Mesenchymal stem cell (in vitro differentiated cells and primary cell): ENCODE data around the gene ALDH9A1.
"Not testable (repeated sequence)": the region's sequence is repeated elsewhere in the genome, so short reads cannot be mapped to it uniquely, and the experiment has no call there.

Source experiments
- DNase-seq: peaks from one replicate; pipeline ENCODE4 v3.0.0-alpha.2; 2013
- H2AFZ ChIP-seq: one replicate; pipeline ENCODE4 v1.6.1; 2013; ENCODE audit warnings: low read depth, mild to moderate bottlenecking, control low read depth, inconsistent platforms, low read length, moderate library complexity
- H2AK5ac ChIP-seq: 2 replicates; pipeline ENCODE4 v1.6.1; 2013; ENCODE audit warnings: low read length, moderate library complexity, mild to moderate bottlenecking, inconsistent platforms; ENCODE audit not compliant: severe bottlenecking
- H2BK120ac ChIP-seq: one replicate; pipeline ENCODE4 v1.6.1; 2013; ENCODE audit warnings: low read depth, mild to moderate bottlenecking, inconsistent platforms, low read length, moderate library complexity
- H2BK12ac ChIP-seq, 2 experiments: one replicate each; pipeline ENCODE4 v1.6.1; 2013; ENCODE audit warnings: inconsistent platforms in 2 of 2, low read length in 2 of 2, mild to moderate bottlenecking in 2 of 2, moderate library complexity in 2 of 2, control low read depth in 1 of 2
- H2BK15ac ChIP-seq: one replicate; pipeline ENCODE4 v1.6.1; 2013; ENCODE audit warnings: mild to moderate bottlenecking, low read depth, inconsistent platforms; ENCODE audit not compliant: poor library complexity, severe bottlenecking
- H2BK5ac ChIP-seq: 2 replicates; pipeline ENCODE4 v1.6.1; 2013; ENCODE audit warnings: low read depth, mild to moderate bottlenecking, low read length, control low read depth, inconsistent platforms; ENCODE audit not compliant: poor library complexity, severe bottlenecking
- H3K14ac ChIP-seq, 2 experiments: one replicate each; pipeline ENCODE4 v1.6.1; 2013; ENCODE audit warnings: inconsistent platforms in 2 of 2, low read length in 2 of 2, control low read depth in 1 of 2, mild to moderate bottlenecking in 1 of 2, moderate library complexity in 1 of 2
- H3K18ac ChIP-seq, 2 experiments: one replicate each; pipeline ENCODE4 v1.6.1; 2013; ENCODE audit warnings: inconsistent platforms in 2 of 2, low read length in 2 of 2, control low read depth in 1 of 2, low read depth in 1 of 2, mild to moderate bottlenecking in 1 of 2
- H3K23ac ChIP-seq, 2 experiments: one replicate each; pipeline ENCODE4 v1.6.1; 2013; ENCODE audit warnings: inconsistent platforms in 2 of 2, low read length in 2 of 2, mild to moderate bottlenecking in 2 of 2, moderate library complexity in 2 of 2, control low read depth in 1 of 2
- H3K27ac ChIP-seq: 2 replicates; pipeline ENCODE4 v1.5.1; 2013; ENCODE audit warnings: mild to moderate bottlenecking, moderate library complexity, low read length, control low read depth, inconsistent platforms; ENCODE audit not compliant: poor library complexity, severe bottlenecking
- H3K27me3 ChIP-seq, 2 experiments: 2 replicates each; pipeline versions ENCODE4 v1.6.1 to v1.7.0; 2013; ENCODE audit warnings: low read length in 2 of 2, mild to moderate bottlenecking in 2 of 2, moderate library complexity in 2 of 2, control low read depth in 1 of 2, inconsistent platforms in 1 of 2; ENCODE audit not compliant: control insufficient read depth in 1 of 2, insufficient read depth in 1 of 2
- H3K36me3 ChIP-seq, 2 experiments: 2 replicates each; pipeline versions ENCODE4 v1.6.1 to v1.7.0; 2013; ENCODE audit warnings: low read length in 2 of 2, control low read depth in 1 of 2, inconsistent platforms in 1 of 2, low read depth in 1 of 2, mild to moderate bottlenecking in 1 of 2; ENCODE audit not compliant: insufficient read depth in 2 of 2, control insufficient read depth in 1 of 2
- H3K4ac ChIP-seq, 2 experiments: one replicate each; pipeline ENCODE4 v1.6.1; 2013; ENCODE audit warnings: inconsistent platforms in 2 of 2, low read length in 2 of 2, mild to moderate bottlenecking in 2 of 2, moderate library complexity in 2 of 2, control low read depth in 1 of 2, low read depth in 1 of 2
- H3K4me1 ChIP-seq: 2 replicates; pipeline ENCODE4 v1.6.1; 2013; ENCODE audit warnings: low read depth, low read length, control low read depth; ENCODE audit not compliant: control insufficient read depth, insufficient read depth
- H3K4me2 ChIP-seq: 2 replicates; pipeline ENCODE4 v1.6.1; 2013; ENCODE audit warnings: low read length, mild to moderate bottlenecking, inconsistent platforms; ENCODE audit not compliant: poor library complexity, severe bottlenecking
- H3K4me3 ChIP-seq, 2 experiments: 2 replicates each; pipeline versions ENCODE4 v1.5.1 to v1.7.0; 2013; ENCODE audit warnings: low read length in 2 of 2, mild to moderate bottlenecking in 2 of 2, control low read depth in 1 of 2, low read depth in 1 of 2; ENCODE audit not compliant: insufficient read depth in 1 of 2
- H3K79me1 ChIP-seq: replicated peaks from 2 replicates; pipeline ENCODE4 v1.6.1; 2013; ENCODE audit warnings: mild to moderate bottlenecking, control low read depth, low read length, inconsistent platforms; ENCODE audit not compliant: poor library complexity, severe bottlenecking
- H3K9ac ChIP-seq: 2 replicates; pipeline ENCODE4 v1.7.0; 2013; ENCODE audit warnings: mild to moderate bottlenecking, low read length, moderate library complexity
- H3K9me3 ChIP-seq: 2 replicates; pipeline ENCODE4 v1.7.0; 2013; ENCODE audit warnings: mild to moderate bottlenecking, low read length; ENCODE audit not compliant: control insufficient read depth
- H4K8ac ChIP-seq: one replicate; pipeline ENCODE4 v1.6.1; 2013; ENCODE audit warnings: inconsistent platforms, mild to moderate bottlenecking, low read length, moderate library complexity
- H4K91ac ChIP-seq: one replicate; pipeline ENCODE4 v1.6.1; 2013; ENCODE audit warnings: mild to moderate bottlenecking, low read length, inconsistent platforms
- WGBS: methylation state at CpG from one replicate; pipeline ENCODE4 v1.1.7; 2013; ENCODE audit warnings: mixed read lengths; 5-methylcytosine and 5-hydroxymethylcytosine counted together

Gene ALDH9A1

DNA sequence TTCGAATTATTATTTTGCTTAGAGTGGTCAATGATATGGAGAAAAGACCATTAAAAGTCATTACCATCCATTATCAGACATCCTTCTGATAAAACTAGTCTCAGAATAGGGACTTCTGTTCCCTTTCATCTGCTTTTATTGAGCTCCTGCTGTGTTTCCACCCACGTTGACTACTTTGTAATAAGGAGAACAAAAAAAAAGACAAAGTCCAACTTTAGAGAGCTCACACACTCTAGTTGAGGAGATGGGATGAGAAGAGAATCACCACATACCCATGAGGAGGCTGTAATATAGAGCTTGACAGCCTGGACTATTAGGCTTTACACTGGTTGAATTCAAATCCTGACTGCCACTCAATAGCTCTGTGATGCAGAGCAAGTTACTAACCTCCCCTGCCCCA is 27.8 kb upstream of the ALDH9A1 start:
- H4K91ac ChIP-seq = no peak overlapping the region
- H3K9ac ChIP-seq = no peak overlapping the region
- no peaks in the 10 kb centered on the region for H3K4me1 ChIP-seq
- no peak overlapping the region for H2AK5ac ChIP-seq
- H3K4ac ChIP-seq = no peak overlapping the region
- peaks cover 5 to 43% of the 10 kb centered on the region in 2 experiments for H3K36me3 ChIP-seq
- peaks cover 4% of the 10 kb centered on the region for H3K79me1 ChIP-seq
- no peak overlapping the region for H3K27ac ChIP-seq
- H3K23ac ChIP-seq = no peak overlapping the region
- no peak overlapping the region for H3K4me3 ChIP-seq
- H3K27me3 ChIP-seq = no peaks in the 10 kb centered on the region
- H2BK15ac ChIP-seq = no peak overlapping the region
- H3K4me2 ChIP-seq = no peak overlapping the region
- H2AFZ ChIP-seq = no peak overlapping the region
- H2BK120ac ChIP-seq = no peak overlapping the region
- H3K14ac ChIP-seq = no peak overlapping the region
- H2BK12ac ChIP-seq = no peak overlapping the region
- DNase-seq = no peak
- no peak overlapping the region for H4K8ac ChIP-seq
- no peak overlapping the region for H3K18ac ChIP-seq
- no peak overlapping the region for H2BK5ac ChIP-seq
- H3K9me3 ChIP-seq = no peaks in the 10 kb centered on the region
- no CpG with 5 or more reads among the region's 2 CpGs for WGBS

DNA sequence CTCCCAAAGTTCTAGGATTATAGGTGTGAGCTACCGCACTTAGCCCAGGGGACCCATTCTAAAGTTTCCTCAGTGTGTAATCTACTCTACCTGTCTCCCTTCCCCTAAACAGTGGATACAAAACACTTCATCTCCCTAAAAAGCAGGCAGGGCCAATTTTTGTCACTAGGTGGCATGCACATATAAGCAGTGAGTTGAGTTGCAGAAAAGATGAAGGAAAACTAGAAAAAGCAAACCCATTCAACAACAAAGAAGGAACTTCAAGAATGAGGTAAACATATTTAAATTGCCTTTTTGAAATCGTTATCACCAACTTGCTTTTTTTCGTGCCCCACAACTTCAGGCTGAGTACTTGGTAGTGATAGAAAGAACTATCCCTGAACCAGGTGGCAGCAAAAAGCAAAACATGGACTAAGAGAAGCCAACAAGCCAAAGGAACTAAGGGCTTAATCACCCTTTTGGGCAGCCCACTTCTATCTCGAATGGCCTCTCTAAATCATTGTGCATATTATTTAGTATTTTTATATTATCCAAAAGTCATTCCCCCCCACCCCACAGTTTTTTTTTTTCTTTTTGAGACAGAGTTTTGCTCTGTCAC is 19.7 kb upstream of the ALDH9A1 start:
- H4K8ac ChIP-seq = no peak overlapping the region
- peak overlapping the region; percentile 64 for H3K9ac ChIP-seq
- no peaks in the 10 kb centered on the region for H3K36me3 ChIP-seq
- H3K4me3 ChIP-seq = no peak overlapping the region
- H4K91ac ChIP-seq = no peak overlapping the region
- no peak overlapping the region for H3K18ac ChIP-seq
- no peak overlapping the region for H3K27ac ChIP-seq
- H3K9me3 ChIP-seq = no peaks in the 10 kb centered on the region
- H3K4me2 ChIP-seq = no peak overlapping the region
- H2BK15ac ChIP-seq = no peak overlapping the region
- no peak overlapping the region for H3K14ac ChIP-seq
- no peaks in the 10 kb centered on the region for H3K79me1 ChIP-seq
- H2BK12ac ChIP-seq = no peak overlapping the region
- peak; percentile 74 for DNase-seq
- no peak overlapping the region for H3K4ac ChIP-seq
- no peak overlapping the region for H2BK5ac ChIP-seq
- H3K23ac ChIP-seq = no peak overlapping the region
- H2AK5ac ChIP-seq = no peak overlapping the region
- no peaks in the 10 kb centered on the region for H3K27me3 ChIP-seq
- H3K4me1 ChIP-seq = no peaks in the 10 kb centered on the region
- H2AFZ ChIP-seq = no peak overlapping the region
- H2BK120ac ChIP-seq = no peak overlapping the region
- 0% methylated on average over 3 of the region's 4 CpGs for WGBS

DNA sequence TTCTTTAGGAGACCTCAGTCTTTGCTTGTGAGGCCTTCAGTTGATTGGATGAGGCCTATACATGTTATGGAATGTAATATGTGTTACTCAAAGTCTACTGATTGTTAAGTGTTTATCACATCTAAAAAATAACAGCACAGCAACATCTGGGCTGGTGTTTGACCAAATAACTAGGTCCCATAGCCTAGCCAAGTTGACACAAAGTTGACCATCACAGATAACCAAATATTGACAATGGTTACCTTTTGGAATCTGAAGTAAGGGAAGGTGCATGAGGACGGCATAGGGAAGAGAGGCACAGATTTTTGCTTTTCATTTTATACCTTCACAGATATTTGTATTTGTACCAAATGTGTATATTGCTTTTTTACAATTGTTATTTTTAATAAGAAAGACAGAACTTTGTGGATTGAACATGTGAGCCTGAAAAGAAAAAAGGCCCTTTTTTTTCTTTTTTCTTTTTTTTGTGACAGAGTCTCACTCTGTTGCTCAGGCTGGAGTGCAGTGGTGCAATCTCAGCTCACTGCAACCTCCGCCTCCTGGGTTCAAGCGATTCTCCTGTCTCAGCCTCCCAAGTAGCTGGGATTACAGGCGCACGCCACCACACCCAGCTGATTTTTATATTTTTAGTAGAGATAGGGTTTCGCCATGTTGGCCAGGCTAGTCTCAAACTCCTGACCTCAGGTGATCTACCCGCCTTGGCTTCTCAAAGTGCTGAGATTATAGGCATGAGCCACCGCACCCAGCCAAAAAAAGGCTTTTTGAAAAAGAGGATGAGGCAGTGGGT is 18.1 kb upstream of the ALDH9A1 start:
- H2BK15ac ChIP-seq, H3K79me1 ChIP-seq, H3K23ac ChIP-seq, H3K4ac ChIP-seq, H3K36me3 ChIP-seq, H3K9me3 ChIP-seq, H3K27ac ChIP-seq, H3K27me3 ChIP-seq, H3K18ac ChIP-seq, H2BK5ac ChIP-seq, H3K9ac ChIP-seq, H3K4me1 ChIP-seq, H2BK12ac ChIP-seq, DNase-seq, H3K4me2 ChIP-seq, H2AFZ ChIP-seq, H2AK5ac ChIP-seq, H2BK120ac ChIP-seq, H4K91ac ChIP-seq, H3K14ac ChIP-seq, H3K4me3 ChIP-seq, H4K8ac ChIP-seq: not testable (repeated sequence)
- 93% methylated on average over 7 of the region's 8 CpGs for WGBS

DNA sequence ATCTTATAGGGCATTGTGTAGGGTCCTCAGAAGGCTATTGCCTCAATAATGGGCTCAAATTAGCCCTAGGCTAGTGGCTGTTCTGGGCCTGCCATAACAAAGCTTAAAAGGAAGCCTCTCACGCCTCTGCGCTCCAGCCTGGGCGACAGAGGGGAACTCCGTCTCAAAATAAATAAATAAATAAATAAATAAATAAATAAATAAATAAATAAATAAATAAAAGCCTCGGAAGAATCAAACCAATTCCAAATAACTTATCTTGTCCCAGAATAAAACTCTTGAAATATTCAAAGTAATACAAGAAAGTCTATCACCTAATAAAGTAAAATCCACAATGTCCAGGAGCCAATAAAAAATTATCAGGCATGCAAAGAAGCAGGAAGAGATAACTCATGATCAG is 14.4 kb upstream of the ALDH9A1 start:
- Histone ChIP-seq H2BK15ac (no peak overlapping the region), H3K79me1 (no peaks in the 10 kb centered on the region), H3K4me2 (no peak overlapping the region), H2AFZ (no peak overlapping the region), H3K9me3 (no peaks in the 10 kb centered on the region), H4K91ac (no peak overlapping the region), H2AK5ac (no peak overlapping the region), H3K27me3 (peaks cover 5 to 9% of the 10 kb centered on the region in 2 experiments), H2BK120ac (no peak overlapping the region), H3K36me3 (no peaks in the 10 kb centered on the region), H3K4ac (no peak overlapping the region), H2BK12ac (no peak overlapping the region), H3K9ac (no peak overlapping the region), H2BK5ac (no peak overlapping the region), H3K4me3 (no peak overlapping the region), H3K27ac (no peak overlapping the region), H3K18ac (no peak overlapping the region), H3K14ac (no peak overlapping the region), H3K23ac (no peak overlapping the region), H3K4me1 (no peaks in the 10 kb centered on the region), H4K8ac (no peak overlapping the region)
- DNase-seq = no peak
- WGBS = 86% methylated on average over 1 of the region's 5 CpGs
